GM19099 (cell line): ENCODE data around the gene FITM2.

Experiments used
- POLR2A ChIP-seq: IDR thresholded peaks from 3 replicates; pipeline ENCODE4 v1.6.1; 2011; ENCODE audit warnings: low read depth; ENCODE audit not compliant: insufficient read length; ENCODE audit errors: extremely low read depth

Gene FITM2

DNA sequence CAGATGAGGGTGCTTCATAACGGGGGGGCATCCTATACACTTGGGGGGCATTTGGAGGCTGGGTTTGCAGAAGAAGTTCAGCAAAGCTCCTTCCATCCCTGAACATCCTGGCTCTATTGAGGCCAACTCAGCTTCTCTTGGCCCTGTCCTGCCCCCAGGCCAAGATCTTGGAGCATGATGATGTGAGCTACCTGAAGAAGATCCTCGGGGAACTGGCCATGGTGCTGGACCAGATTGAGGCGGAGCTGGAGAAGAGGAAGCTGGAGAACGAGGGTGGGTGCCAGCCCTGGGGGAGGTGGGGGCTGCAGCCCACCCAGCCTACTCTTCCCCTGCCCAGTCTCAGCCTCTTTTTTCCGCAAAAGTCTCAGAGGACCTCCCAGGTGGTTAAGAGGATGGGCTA is 46.7 kb downstream of the FITM2 start:
- TF ChIP-seq POLR2A, result no peak

DNA sequence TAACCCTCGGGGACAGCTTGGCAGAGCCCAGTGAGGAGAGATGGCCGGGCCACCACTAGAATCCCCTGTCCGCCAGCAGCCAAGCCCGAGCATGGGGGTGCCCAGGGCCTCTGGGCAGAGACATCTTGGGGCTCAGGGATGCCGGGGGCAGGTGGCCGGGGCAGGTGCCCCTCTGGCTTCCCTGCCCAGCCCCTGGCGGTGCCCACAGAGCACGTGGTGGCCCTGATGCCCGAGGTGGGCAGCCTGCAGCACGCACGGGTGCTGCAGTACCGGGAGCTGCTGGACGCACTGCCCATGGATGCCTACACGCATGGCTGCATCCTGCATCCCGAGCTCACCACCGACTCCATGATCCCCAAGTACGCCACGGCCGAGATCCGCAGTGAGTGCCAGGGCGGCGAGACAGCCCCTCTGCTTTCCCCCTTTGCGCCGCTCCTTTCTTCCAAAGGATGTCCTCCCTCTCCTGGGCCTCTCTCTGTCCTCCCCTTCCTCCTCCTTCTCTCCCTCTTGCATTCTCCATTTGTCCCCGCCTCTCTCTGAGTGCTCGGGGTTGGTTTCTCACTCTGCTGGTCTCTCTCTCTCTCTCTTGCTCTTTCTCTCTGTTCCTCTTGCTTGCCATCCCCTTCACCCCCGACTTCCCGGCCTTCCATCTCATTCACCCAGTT is 52.6 kb downstream of the FITM2 start:
- no peak for TF ChIP-seq POLR2A

GRCh38 chr20:44256961-44257360 is 54.0 kb downstream of the FITM2 start:
- no peak for TF ChIP-seq POLR2A

DNA sequence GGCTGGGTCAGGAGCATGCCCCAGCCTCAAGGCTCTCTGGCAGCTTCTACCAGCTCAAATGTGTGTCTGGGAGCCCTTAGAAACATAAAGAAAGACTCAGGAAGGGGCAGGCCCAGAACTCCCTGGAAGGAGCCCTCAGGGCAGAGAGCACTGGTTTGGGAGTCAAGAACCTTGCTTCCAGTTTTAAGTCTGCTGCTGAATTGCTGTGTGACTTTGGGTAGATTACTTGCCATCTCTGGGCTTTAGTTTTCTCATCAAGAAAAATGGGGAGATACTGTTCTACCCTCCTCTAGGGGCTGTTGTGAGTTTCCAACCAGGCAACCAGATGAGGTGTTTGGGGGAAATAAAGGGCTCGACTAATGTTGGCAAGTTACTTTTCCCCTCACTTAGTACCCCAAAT is 55.1 kb downstream of the FITM2 start:
- TF ChIP-seq POLR2A, result no peak

- no peak for TF ChIP-seq POLR2A
Observed at GRCh38 chr20:44254073-44254472, 56.9 kb downstream of the FITM2 start.

DNA sequence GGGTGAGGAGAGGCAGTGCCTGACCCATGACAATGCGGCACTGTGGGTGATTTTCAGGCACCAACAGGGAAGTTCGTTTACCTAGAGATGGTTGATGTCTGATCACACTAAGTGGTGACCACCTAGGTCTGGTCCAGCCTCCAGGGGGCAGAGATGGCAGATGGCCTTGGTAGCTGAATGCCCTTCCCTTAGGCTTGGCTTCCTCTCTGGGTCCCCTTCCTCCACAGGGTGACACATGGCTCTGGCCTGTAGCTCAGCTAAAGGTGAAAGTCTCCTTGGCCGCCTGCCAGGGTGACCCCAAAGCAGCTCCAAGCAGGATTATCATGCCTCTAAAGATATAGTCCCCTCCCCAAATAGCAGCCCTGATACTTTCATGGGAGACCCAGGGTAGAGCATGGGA is 57.5 kb downstream of the FITM2 start:
- TF ChIP-seq POLR2A, result no peak
